GM12873 (cell line): ENCODE measurements around the gene NSUN5.
"Not testable (repeated sequence)": the region's sequence is repeated elsewhere in the genome, so short reads cannot be mapped to it uniquely, and the experiment has no call there.

Experiments used
- TF ChIP-seq, protein P1 (sequence below): IDR thresholded peaks from 2 replicates; pipeline ENCODE4 v1.5.1; 2012; ENCODE audit warnings: low read depth, mild to moderate bottlenecking, moderate library complexity, low read length, control low read depth; ENCODE audit not compliant: insufficient read depth; ENCODE audit errors: missing control alignments

The NSUN5 gene

GRCh38 chr7:73340514-73340913 is 31.9 kb upstream of the NSUN5 start:
- TF ChIP-seq, protein P1, sequence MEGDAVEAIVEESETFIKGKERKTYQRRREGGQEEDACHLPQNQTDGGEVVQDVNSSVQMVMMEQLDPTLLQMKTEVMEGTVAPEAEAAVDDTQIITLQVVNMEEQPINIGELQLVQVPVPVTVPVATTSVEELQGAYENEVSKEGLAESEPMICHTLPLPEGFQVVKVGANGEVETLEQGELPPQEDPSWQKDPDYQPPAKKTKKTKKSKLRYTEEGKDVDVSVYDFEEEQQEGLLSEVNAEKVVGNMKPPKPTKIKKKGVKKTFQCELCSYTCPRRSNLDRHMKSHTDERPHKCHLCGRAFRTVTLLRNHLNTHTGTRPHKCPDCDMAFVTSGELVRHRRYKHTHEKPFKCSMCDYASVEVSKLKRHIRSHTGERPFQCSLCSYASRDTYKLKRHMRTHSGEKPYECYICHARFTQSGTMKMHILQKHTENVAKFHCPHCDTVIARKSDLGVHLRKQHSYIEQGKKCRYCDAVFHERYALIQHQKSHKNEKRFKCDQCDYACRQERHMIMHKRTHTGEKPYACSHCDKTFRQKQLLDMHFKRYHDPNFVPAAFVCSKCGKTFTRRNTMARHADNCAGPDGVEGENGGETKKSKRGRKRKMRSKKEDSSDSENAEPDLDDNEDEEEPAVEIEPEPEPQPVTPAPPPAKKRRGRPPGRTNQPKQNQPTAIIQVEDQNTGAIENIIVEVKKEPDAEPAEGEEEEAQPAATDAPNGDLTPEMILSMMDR = no peak

DNA sequence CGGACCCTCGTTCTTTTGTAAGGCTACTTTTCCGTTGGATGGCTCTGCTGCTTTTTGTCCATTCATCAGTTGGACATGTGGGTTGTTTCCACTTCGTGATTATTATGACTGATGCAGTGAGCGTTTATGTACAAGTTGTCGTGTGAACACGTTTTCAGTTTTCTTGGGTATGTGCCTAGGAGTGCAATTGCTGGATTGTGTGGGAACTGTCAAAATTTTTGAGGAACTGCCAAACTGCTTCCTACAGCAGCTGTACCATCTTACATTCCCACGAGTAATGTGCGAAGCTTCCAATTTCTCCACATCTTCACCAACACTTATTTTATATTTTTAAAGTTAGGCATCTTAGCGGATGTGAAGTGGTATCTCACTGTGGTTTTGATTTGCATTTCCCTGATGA is 29.7 kb upstream of the NSUN5 start:
- TF ChIP-seq, protein P1 = no peak

DNA sequence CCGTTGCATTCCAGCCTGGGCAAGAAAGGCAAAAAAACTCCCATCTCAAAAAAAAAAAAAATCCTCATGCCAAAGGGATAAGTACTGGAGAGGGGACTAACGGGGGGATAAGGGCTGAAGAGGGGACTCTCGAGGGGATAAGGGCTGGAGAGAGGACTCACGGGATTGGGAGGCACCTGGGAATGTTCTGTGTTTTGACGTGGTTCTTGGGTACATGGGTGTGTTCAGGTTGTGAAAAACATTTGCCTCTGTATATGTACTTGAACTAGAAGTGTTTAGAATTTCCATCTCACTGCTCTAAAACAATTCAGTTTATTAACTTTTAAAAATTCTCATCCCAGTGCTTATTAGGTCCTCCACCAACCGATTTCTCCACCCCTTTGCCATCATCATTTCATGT is 23.8 kb upstream of the NSUN5 start:
- TF ChIP-seq, protein P1 = no peak

DNA sequence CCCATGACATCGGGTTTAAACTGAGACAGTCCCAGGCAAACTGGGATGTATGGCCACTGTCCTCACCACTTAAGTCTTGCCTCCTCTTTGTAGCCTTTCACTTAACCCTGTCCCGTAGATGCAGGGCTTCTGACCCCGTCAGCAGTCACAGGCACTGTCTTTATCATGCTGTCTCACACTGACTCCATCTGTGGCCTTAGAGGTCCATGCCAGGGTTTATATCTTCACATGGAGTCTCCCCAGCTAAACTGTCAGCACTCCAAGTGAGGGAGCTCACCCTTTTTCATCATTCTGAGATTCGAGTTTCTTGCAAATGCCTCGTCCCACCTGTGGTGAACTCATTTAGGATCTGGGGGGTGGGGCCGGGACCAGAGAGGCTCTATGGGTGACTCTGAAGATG is 22.1 kb upstream of the NSUN5 start:
- TF ChIP-seq, protein P1 = no peak

- TF ChIP-seq, protein P1 = no peak
Measured at GRCh38 chr7:73329861-73330581, 21.4 kb upstream of the NSUN5 start.

- TF ChIP-seq, protein P1 = no peak
Measured at GRCh38 chr7:73328696-73329095, 20.1 kb upstream of the NSUN5 start.

DNA sequence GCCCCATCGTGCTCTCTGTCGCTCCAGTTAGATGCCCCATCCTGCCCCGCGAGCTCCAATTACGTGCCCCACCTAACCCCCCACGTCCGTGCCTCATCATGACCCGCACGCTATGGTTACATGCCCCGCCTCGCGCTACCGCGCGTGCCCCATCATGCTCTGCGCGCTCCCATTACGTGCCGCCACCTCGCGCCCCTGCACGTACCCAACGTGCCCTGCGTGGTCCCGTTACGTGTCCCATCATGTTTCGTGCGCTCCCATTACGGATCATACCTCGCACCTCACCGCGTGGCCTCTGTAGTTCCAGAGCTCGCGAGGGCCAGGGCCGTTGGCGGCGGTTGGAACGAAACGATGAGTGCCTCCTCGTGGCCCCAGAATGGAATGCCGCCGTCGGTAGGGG is 19.3 kb upstream of the NSUN5 start, which contains the start of the genes FKBP6 and TRIM50:
Gene FKBP6 (plus strand): TSS at position 240 of the 400 bp plus-strand sequence. CDS start 268 bp downstream, outside the sequence.
Gene TRIM50 (minus strand): TSS at position 161 of the 400 bp plus-strand sequence. CDS start 3,295 bp downstream, outside the sequence.
- TF ChIP-seq, protein P1 = not testable (repeated sequence)
